Measurements from ENCODE around the gene TNFRSF19. TPM values are rescaled to one million over a fixed set of nuclear protein-coding genes. Genes with fewer than 3 reads are reported as not detected.

TNFRSF19 gene
- total RNA-seq, 2 donors from 2014 or later, result 5.4 to 6.9 TPM

- H3K9me3 ChIP-seq, result no peaks in the 10 kb centered on the region
- H3K36me3 ChIP-seq (replicated peaks in 1 of 2; ENCODE audit: insufficient read depth in 1 of 2, low read depth in 2 of 2), result no peaks in the 10 kb centered on the region
- no peak for TF ChIP-seq POLR2A (IDR thresholded peaks at IDR 0.05)
- no peak for TF ChIP-seq CTCF (IDR thresholded peaks at IDR 0.05)
- ATAC-seq, result no peak
- H3K4me3 ChIP-seq, result no peak overlapping the region
- intact Hi-C loops (cut with DNase I), result no loop called here
- H3K27ac ChIP-seq, result no peak overlapping the region
- H3K27me3 ChIP-seq, result no peaks in the 10 kb centered on the region
- WGBS, 2 donors, result 79 to 85% methylated on average over 9 of the region's 9 CpGs
- H3K4me1 ChIP-seq, result no peaks in the 10 kb centered on the region
- no peak for DNase-seq
Observed at GRCh38 chr13:23668562-23668961, 98.3 kb downstream of the TNFRSF19 start.

- 78 to 84% methylated on average over 7 of the region's 7 CpGs for WGBS, 2 donors
- no peak for TF ChIP-seq CTCF (IDR thresholded peaks at IDR 0.05)
- no peak for TF ChIP-seq POLR2A (IDR thresholded peaks at IDR 0.05)
- Histone ChIP-seq H3K27me3 (no peaks in the 10 kb centered on the region), H3K4me1 (no peaks in the 10 kb centered on the region), H3K27ac (no peak overlapping the region), H3K4me3 (no peak overlapping the region), H3K9me3 (no peaks in the 10 kb centered on the region), H3K36me3 (replicated peaks in 1 of 2; ENCODE audit: insufficient read depth in 1 of 2, low read depth in 2 of 2) (no peaks in the 10 kb centered on the region)
- DNase-seq (no peak), ATAC-seq (no peak)
- intact Hi-C loops (cut with DNase I), result no loop called here
Observed at GRCh38 chr13:23670793-23671192, 100.6 kb downstream of the TNFRSF19 start.

GRCh38 chr13:23671377-23671776 is 101.2 kb downstream of the TNFRSF19 start:
- no peaks in the 10 kb centered on the region for H3K27me3 ChIP-seq
- H3K27ac ChIP-seq, result no peak overlapping the region
- ATAC-seq (no peak), DNase-seq (no peak)
- no peaks in the 10 kb centered on the region for H3K36me3 ChIP-seq (replicated peaks in 1 of 2; ENCODE audit: insufficient read depth in 1 of 2, low read depth in 2 of 2)
- no peak for TF ChIP-seq POLR2A (IDR thresholded peaks at IDR 0.05)
- no peak for TF ChIP-seq CTCF (IDR thresholded peaks at IDR 0.05)
- 83 to 93% methylated on average over 2 of the region's 2 CpGs for WGBS, 2 donors
- no peaks in the 10 kb centered on the region for H3K4me1 ChIP-seq
- H3K9me3 ChIP-seq, result no peaks in the 10 kb centered on the region
- intact Hi-C loops (cut with DNase I), result no loop called here
- H3K4me3 ChIP-seq, result no peak overlapping the region

GRCh38 chr13:23671897-23672296 is 101.7 kb downstream of the TNFRSF19 start:
- WGBS, 2 donors, result 60 to 68% methylated on average over 3 of the region's 3 CpGs
- ATAC-seq, result no peak

More at GRCh38 chr13:23671897-23672296, 101.7 kb downstream of the TNFRSF19 start:
- no peaks in the 10 kb centered on the region for H3K4me1 ChIP-seq
- no peaks in the 10 kb centered on the region for H3K36me3 ChIP-seq (replicated peaks in 1 of 2; ENCODE audit: insufficient read depth in 1 of 2, low read depth in 2 of 2)
- no peak overlapping the region for H3K27ac ChIP-seq
- TF ChIP-seq POLR2A (IDR thresholded peaks at IDR 0.05) (no peak), CTCF (IDR thresholded peaks at IDR 0.05) (no peak)
- no peaks in the 10 kb centered on the region for H3K27me3 ChIP-seq
- intact Hi-C loops (cut with DNase I), result no loop called here
- H3K9me3 ChIP-seq, result no peaks in the 10 kb centered on the region
- no peak overlapping the region for H3K4me3 ChIP-seq
- DNase-seq, result no peak

Measured in body of pancreas (tissue), 4 donors.